NT2/D1 (cell line): ENCODE measurements around the gene COMMD10.

Experiments used
- SUZ12 ChIP-seq: IDR thresholded peaks from 2 replicates; pipeline ENCODE4 v1.6.1; 2011; ENCODE audit not compliant: insufficient read length, insufficient read depth; ENCODE audit errors: extremely low read depth
- YY1 ChIP-seq: IDR thresholded peaks from 2 replicates; pipeline ENCODE4 v1.6.1; 2011; ENCODE audit not compliant: insufficient read length, insufficient read depth
- ZNF274 ChIP-seq: IDR thresholded peaks from 2 replicates; pipeline ENCODE4 v1.6.1; 2011; ENCODE audit warnings: mild to moderate bottlenecking, low read depth, low read length

DNA sequence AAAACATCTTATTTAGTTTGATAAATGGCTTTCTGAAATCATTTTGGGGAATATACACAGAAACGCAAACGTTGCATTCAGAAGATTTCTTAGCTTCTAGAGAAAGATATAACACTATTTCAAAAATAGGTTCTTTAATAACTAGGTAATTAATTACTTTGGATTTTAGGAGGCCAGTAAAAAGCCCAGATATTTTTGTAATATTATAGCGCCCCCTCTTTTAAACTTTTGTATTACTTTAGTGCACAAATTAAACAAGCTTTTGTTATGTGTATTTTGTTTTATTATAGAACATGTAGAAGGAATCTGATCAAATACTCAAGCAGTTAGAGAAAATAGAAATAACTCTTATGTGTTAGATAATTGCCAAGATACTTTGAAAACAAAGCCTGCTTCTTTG, 57.7 kb downstream of the COMMD10 start:
- TF ChIP-seq ZNF274, result no peak
- TF ChIP-seq YY1, result no peak
- TF ChIP-seq SUZ12, result no peak
